DMS53 treated with DMSO at 0.1 percent for 48 hours (cell line): ENCODE results near the gene KCNN4.

ENCODE experiments used
- DNase-seq: peaks from one replicate; lab custom pipeline; 2025; ENCODE audit not compliant: unreplicated experiment; lab: John Stamatoyannopoulos, UW

Gene KCNN4

GRCh38 chr19:43749898-43750297, 30.9 kb downstream of the KCNN4 start:
- no peak for DNase-seq

- DNase-seq: no peak
Observed at GRCh38 chr19:43749152-43749551, 31.6 kb downstream of the KCNN4 start.

GRCh38 chr19:43748685-43749084, 32.1 kb downstream of the KCNN4 start:
- no peak for DNase-seq

- DNase-seq: no peak
Observed at GRCh38 chr19:43748205-43748594, 32.6 kb downstream of the KCNN4 start.

- no peak for DNase-seq
Observed at GRCh38 chr19:43747557-43748204, 33.1 kb downstream of the KCNN4 start.

GRCh38 chr19:43743059-43743458, 37.7 kb downstream of the KCNN4 start:
- DNase-seq: no peak

- DNase-seq: no peak
Observed at GRCh38 chr19:43741075-43741825, 39.5 kb downstream of the KCNN4 start.

- no peak for DNase-seq
Observed at GRCh38 chr19:43739439-43740235, 41.1 kb downstream of the KCNN4 start.

GRCh38 chr19:43738780-43739211, 42.0 kb downstream of the KCNN4 start:
- DNase-seq: no peak

- DNase-seq: no peak
Observed at GRCh38 chr19:43735957-43736356, 44.8 kb downstream of the KCNN4 start.

GRCh38 chr19:43735013-43735412, 45.8 kb downstream of the KCNN4 start:
- no peak for DNase-seq

- no peak for DNase-seq
Observed at GRCh38 chr19:43731846-43732245, 48.9 kb downstream of the KCNN4 start.

- DNase-seq: no peak
Observed at GRCh38 chr19:43731346-43731745, 49.4 kb downstream of the KCNN4 start.

- DNase-seq: no peak
Observed at GRCh38 chr19:43729919-43730318, 50.9 kb downstream of the KCNN4 start.

- DNase-seq: no peak
Observed at GRCh38 chr19:43727593-43727853, 53.2 kb downstream of the KCNN4 start.

- DNase-seq: no peak
Observed at GRCh38 chr19:43726736-43727592, 53.8 kb downstream of the KCNN4 start.

- no peak for DNase-seq
Observed at GRCh38 chr19:43725468-43725867, 55.3 kb downstream of the KCNN4 start.

- DNase-seq: no peak
Observed at GRCh38 chr19:43724896-43725295, 55.9 kb downstream of the KCNN4 start.

- DNase-seq: no peak
Observed at GRCh38 chr19:43723588-43723987, 57.2 kb downstream of the KCNN4 start.

GRCh38 chr19:43721469-43722048, 59.2 kb downstream of the KCNN4 start:
- DNase-seq: no peak

GRCh38 chr19:43720936-43721335, 59.8 kb downstream of the KCNN4 start:
- DNase-seq: no peak
